Esophagus squamous epithelium (tissue), 4 donors: ENCODE data around the gene UGT1A4.

ENCODE experiments used
- POLR2A ChIP-seq, 4 donors: fragments of 450-650 bp; IDR thresholded peaks; one replicate each; pipeline ENCODE4 v1.6.1; 2017; ENCODE audit warnings: antibody characterized with exemption in 4 of 4, mild to moderate bottlenecking in 4 of 4, moderate library complexity in 3 of 4
- TF ChIP-seq, protein P1 (sequence below), 6 experiments: fragments of 450-650 bp in 4 of 6; fragments of 200-600 bp in 2 of 6; sonication (generic) in 2 of 6; IDR thresholded peaks; one replicate each; pipeline ENCODE4 v1.5.1; 2016 to 2019; ENCODE audit warnings: antibody characterized with exemption in 6 of 6, mild to moderate bottlenecking in 4 of 6, moderate library complexity in 4 of 6

DNA sequence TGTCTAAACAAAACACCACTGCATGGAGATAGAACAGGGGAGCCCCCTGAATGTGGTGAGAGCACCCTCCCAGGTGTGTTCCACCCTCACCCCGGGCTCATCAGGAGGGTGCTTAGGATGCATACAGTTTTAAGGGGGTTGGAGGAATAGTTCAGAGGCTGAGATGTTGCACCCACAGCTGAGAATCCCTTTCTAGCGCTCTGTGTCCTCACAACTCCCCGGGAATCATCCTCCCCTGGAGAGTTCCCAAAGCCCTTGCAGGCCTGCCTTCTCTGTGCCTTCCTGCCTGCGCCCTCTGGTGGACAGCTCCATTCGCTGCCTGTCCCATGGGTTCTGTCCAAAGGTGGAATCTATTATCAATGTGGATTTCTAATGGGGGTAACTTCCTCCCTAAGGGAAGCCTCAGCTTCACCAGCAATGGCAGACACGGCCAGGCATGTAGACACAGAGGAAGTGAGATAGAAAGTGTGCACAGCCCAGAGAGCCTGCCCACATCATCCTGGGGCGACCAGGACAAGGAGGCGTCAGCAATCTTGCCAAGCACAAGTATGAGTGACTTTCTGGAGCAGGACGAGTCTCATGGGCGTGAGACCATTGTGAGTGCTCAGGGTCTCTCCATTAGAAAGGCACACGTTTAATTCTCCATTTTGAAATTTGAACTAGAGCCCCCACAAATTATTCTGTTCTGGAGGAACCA is 7.1 kb upstream of the UGT1A4 start:
- TF ChIP-seq, protein P1, sequence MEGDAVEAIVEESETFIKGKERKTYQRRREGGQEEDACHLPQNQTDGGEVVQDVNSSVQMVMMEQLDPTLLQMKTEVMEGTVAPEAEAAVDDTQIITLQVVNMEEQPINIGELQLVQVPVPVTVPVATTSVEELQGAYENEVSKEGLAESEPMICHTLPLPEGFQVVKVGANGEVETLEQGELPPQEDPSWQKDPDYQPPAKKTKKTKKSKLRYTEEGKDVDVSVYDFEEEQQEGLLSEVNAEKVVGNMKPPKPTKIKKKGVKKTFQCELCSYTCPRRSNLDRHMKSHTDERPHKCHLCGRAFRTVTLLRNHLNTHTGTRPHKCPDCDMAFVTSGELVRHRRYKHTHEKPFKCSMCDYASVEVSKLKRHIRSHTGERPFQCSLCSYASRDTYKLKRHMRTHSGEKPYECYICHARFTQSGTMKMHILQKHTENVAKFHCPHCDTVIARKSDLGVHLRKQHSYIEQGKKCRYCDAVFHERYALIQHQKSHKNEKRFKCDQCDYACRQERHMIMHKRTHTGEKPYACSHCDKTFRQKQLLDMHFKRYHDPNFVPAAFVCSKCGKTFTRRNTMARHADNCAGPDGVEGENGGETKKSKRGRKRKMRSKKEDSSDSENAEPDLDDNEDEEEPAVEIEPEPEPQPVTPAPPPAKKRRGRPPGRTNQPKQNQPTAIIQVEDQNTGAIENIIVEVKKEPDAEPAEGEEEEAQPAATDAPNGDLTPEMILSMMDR (IDR thresholded peaks at IDR 0.05): peak in 5 of 6 experiments; percentile 81 to 93 (median 86)
- TF ChIP-seq POLR2A (IDR thresholded peaks at IDR 0.05): no peak
